Measurements from ENCODE around the gene ILDR1. TPM values are rescaled to one million over a fixed set of nuclear protein-coding genes. Genes with fewer than 3 reads are reported as not detected.

Gene ILDR1
- total and polyA plus RNA-seq, 8 donors, result 2.2 to 8.2 (median 5.2) TPM

GRCh38 chr3:122011396-122011795 lies 10.7 kb downstream of the ILDR1 start:
- no peak overlapping the region for H3K27ac ChIP-seq
- FAIRE-seq, result no peak
- H3K36me3 ChIP-seq, result no peaks in the 10 kb centered on the region
- no peak for DNase-seq
- intact Hi-C loops (cut with DNase I), result no loop called here
- TF ChIP-seq CTCF (IDR thresholded peaks at IDR 0.05), result no peak
- WGBS, 2 donors, result 77 to 78% methylated on average over 4 of the region's 4 CpGs
- ATAC-seq, result no peak
- H3K4me3 ChIP-seq, result no peak overlapping the region
- H3K27me3 ChIP-seq, result no peaks in the 10 kb centered on the region
- peaks cover 0 to 10% (median 5%) of the 10 kb centered on the region in 3 donors for H3K4me1 ChIP-seq
- H3K9me3 ChIP-seq, result no peaks in the 10 kb centered on the region

GRCh38 chr3:122010506-122010905 lies 11.5 kb downstream of the ILDR1 start:
- Histone ChIP-seq H3K27me3 (no peaks in the 10 kb centered on the region), H3K36me3 (no peaks in the 10 kb centered on the region), H3K9me3 (no peaks in the 10 kb centered on the region), H3K4me3 (no peak overlapping the region), H3K4me1 (peaks cover 0 to 10% (median 5%) of the 10 kb centered on the region in 3 donors), H3K27ac (no peak overlapping the region)
- 56 to 62% methylated on average over 2 of the region's 2 CpGs for WGBS, 2 donors
- intact Hi-C loops (cut with DNase I), result no loop called here
- ATAC-seq (no peak), FAIRE-seq (no peak), DNase-seq (no peak)
- no peak for TF ChIP-seq CTCF (IDR thresholded peaks at IDR 0.05)

- no peak for ATAC-seq
- Histone ChIP-seq H3K4me1 (peaks cover 0 to 3% (median 3%) of the 10 kb centered on the region in 3 donors), H3K9me3 (no peaks in the 10 kb centered on the region), H3K27ac (no peak overlapping the region), H3K36me3 (no peaks in the 10 kb centered on the region), H3K27me3 (no peaks in the 10 kb centered on the region), H3K4me3 (no peak overlapping the region)
- intact Hi-C loops (cut with DNase I), result no loop called here
- no peak for DNase-seq
- 96 to 97% methylated on average over 2 of the region's 2 CpGs for WGBS, 2 donors
- TF ChIP-seq CTCF (IDR thresholded peaks at IDR 0.05), result no peak
- FAIRE-seq, result no peak
These were observed 13.9 kb downstream of the ILDR1 start for GRCh38 chr3:122008166-122008565.

GRCh38 chr3:122006267-122006666 lies 15.8 kb downstream of the ILDR1 start:
- H3K27me3 ChIP-seq, result no peaks in the 10 kb centered on the region
- no peak for FAIRE-seq
- 93 to 95% methylated on average over 2 of the region's 2 CpGs for WGBS, 2 donors
- ATAC-seq, result no peak
- intact Hi-C loops (cut with DNase I), result no loop called here
- TF ChIP-seq CTCF (IDR thresholded peaks at IDR 0.05), result no peak
- H3K27ac ChIP-seq, result no peak overlapping the region
- H3K4me1 ChIP-seq, result peaks cover 0 to 3% (median 0%) of the 10 kb centered on the region in 3 donors
- H3K4me3 ChIP-seq, result no peak overlapping the region
- H3K36me3 ChIP-seq, result no peaks in the 10 kb centered on the region
- no peaks in the 10 kb centered on the region for H3K9me3 ChIP-seq
- DNase-seq, result no peak

- H3K4me3 ChIP-seq, result no peak overlapping the region
- WGBS, 2 donors, result 93 to 94% methylated on average over 11 to 13 of the region's 13 CpGs
- no peaks in the 10 kb centered on the region for H3K9me3 ChIP-seq
- no peak overlapping the region for H3K27ac ChIP-seq
- peaks cover 0 to 8% (median 0%) of the 10 kb centered on the region in 3 donors for H3K36me3 ChIP-seq
- no peak for DNase-seq
- peak in 2 of 4 donors; percentile 41 to 64 for ATAC-seq
- H3K4me1 ChIP-seq, result peaks cover 0 to 3% (median 0%) of the 10 kb centered on the region in 3 donors
- no peaks in the 10 kb centered on the region for H3K27me3 ChIP-seq
- no peak for TF ChIP-seq CTCF (IDR thresholded peaks at IDR 0.05)
- FAIRE-seq, result no peak
- intact Hi-C loops (cut with DNase I), result no loop called here
These were observed 17.0 kb downstream of the ILDR1 start for GRCh38 chr3:122004991-122005565.
